Mucosa of gallbladder (tissue), 1 donor: ENCODE data around the gene RET. TPM values are rescaled to one million over a fixed set of nuclear protein-coding genes. Genes with fewer than 3 reads are reported as not detected.

Source experiments
- DNase-seq: peaks from one replicate; pipeline ENCODE4 v3.0.0-alpha.2; 2020; ENCODE audit warnings: low spot score
- total RNA-seq: library from RNA; stranded (reverse); gene quantifications from one replicate; pipeline ENCODE4 v1.2.1, GENCODE V29; 2021
- donor health status: DM: no; HTN: no; CAD: no.

RET gene
- total RNA-seq, 1 donor from 2014 or later = 1.6 TPM

GRCh38 chr10:43106256-43107091 is 29.6 kb downstream of the RET start:
- no peak for DNase-seq

DNA sequence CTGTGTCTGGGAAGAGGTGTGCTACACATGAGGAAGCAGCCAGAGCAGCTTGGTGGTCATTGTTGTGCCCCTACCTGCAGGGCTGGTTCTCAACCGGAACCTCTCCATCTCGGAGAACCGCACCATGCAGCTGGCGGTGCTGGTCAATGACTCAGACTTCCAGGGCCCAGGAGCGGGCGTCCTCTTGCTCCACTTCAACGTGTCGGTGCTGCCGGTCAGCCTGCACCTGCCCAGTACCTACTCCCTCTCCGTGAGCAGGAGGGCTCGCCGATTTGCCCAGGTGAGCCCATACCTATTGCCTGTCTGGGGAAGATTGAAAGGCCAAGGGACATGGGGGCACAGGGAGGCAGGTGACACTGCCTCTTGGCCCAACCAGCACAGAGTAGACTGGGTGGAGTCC is 32.1 kb downstream of the RET start:
- no peak for DNase-seq

- no peak for DNase-seq
These were observed 32.9 kb downstream of the RET start for GRCh38 chr10:43109671-43110249.

GRCh38 chr10:43110338-43111071 is 33.6 kb downstream of the RET start:
- peak; percentile 58 for DNase-seq

DNA sequence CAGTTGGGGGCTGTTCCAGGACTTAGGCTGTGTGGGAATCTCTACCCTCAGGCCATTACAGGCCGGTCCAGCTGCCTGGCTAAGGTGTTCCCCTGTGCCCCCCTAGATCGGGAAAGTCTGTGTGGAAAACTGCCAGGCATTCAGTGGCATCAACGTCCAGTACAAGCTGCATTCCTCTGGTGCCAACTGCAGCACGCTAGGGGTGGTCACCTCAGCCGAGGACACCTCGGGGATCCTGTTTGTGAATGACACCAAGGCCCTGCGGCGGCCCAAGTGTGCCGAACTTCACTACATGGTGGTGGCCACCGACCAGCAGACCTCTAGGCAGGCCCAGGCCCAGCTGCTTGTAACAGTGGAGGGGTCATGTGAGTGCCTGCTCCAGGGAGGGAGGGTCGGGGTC is 34.2 kb downstream of the RET start:
- no peak for DNase-seq

DNA sequence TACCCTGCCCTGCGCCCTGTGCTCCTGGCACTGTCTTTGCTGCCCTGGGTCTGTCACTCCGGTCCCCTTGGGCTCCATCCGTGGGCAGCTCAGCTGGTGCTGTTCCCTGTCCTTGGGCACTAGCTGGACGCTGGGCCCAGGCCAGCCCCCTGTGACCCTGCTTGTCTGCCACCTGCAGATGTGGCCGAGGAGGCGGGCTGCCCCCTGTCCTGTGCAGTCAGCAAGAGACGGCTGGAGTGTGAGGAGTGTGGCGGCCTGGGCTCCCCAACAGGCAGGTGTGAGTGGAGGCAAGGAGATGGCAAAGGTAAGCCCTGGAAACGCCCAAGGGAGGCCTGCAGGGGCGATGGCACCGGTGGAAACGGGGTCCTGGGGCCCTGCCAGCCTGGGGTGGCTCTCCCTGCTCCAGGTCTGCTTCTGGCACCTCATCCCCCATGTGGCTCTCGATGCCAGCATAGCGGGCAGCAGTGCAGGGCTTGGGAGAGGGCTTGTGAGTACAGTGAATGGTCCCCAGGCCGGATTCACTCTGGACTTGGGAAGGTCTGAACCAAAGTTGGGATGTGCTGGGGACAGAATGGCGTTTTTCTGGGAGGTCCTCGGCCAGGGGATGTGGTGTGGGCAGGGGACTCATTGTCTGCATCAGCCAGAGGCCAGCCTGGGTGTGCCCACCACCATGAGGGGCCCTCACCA is 35.2 kb downstream of the RET start:
- DNase-seq = no peak

- no peak for DNase-seq
These were observed 35.7 kb downstream of the RET start for GRCh38 chr10:43112608-43112961.

DNA sequence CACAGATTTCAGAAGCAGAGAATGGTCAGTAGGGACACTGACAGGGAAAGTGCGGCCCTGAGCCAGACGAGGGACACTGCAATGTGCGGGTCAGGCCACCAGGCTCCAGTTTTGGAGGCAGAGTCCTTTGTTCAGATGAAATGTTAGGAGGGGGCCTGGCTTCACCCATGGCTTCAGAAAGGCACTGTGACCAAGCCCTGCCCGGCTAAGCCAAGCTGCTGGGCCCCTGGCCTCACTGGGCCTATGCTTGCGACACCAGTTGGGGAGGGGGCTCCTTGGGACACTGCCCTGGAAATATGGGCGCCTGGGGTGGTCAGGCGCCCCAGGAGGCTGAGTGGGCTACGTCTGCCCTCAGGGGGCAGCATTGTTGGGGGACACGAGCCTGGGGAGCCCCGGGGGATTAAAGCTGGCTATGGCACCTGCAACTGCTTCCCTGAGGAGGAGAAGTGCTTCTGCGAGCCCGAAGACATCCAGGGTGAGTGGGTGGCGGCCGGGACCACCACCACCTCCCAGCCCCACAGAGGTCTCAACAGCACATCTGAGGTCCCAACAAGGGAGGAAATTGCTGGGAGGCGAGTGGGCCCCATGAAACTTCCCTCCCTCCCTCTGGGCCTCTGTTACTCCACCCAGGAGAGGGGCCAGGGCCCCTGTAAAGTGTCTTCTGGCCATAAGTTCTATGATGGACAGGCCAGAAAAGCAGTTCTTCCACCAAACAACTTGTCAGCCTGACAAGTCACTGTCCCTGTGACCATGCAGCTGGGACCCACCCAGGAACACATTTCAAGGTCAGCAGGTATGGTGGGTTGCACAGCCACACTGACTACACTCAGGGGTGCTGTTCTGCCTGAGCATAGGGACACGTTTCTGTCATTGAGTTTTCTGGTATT is 36.6 kb downstream of the RET start:
- no peak for DNase-seq

- DNase-seq = no peak
These were observed 37.3 kb downstream of the RET start for GRCh38 chr10:43114088-43114742.

- DNase-seq = no peak
These were observed 38.1 kb downstream of the RET start for GRCh38 chr10:43114743-43115611.

DNA sequence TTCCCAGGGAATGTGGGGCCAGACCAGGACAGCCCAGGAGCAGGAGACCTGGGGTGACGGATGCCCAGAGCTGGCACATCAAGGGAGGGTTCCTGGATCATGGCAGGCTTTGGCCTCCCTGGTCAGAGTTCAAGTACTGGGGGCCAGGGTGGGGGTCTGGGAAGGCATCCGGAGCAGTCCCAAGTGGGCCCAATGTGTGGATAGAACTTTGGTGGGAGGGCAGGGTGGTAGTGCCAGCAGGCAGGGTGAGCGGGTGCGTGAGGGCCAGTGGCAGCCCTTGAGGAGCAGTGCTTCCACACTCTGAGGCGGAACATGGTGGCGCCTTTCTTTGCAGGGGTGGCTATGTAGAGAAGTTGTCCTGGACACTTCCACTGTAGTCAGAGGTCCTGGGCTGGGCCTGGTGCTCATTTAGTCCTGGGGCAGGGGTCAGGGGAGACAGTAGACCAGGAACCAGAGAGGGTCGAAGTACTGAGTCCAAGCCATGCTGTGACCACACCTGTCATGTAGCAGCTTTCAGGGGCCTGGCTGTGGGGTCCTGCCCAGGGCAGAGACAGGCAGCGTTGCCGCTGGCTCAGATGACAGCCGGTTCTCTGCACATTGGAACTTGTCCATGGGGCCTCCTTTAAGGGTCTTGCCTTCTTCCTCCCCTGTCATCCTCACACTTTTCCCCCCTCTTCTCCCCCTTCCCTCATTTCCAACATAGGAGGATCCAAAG is 39.2 kb downstream of the RET start:
- DNase-seq = no peak

DNA sequence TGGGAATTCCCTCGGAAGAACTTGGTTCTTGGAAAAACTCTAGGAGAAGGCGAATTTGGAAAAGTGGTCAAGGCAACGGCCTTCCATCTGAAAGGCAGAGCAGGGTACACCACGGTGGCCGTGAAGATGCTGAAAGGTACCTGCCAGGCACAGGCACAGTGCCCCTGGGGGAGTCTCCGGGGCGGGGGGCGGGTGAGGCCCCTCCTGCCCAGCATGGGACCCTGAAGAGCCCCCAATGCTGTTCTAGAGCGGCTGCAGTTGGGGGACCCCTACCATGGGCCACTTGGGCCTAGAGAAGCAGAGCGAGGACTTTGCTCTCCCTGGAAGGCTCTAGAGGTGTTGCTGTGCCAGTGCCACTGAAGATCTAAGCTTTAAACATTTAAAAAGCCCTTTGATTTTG is 39.7 kb downstream of the RET start:
- DNase-seq = no peak

DNA sequence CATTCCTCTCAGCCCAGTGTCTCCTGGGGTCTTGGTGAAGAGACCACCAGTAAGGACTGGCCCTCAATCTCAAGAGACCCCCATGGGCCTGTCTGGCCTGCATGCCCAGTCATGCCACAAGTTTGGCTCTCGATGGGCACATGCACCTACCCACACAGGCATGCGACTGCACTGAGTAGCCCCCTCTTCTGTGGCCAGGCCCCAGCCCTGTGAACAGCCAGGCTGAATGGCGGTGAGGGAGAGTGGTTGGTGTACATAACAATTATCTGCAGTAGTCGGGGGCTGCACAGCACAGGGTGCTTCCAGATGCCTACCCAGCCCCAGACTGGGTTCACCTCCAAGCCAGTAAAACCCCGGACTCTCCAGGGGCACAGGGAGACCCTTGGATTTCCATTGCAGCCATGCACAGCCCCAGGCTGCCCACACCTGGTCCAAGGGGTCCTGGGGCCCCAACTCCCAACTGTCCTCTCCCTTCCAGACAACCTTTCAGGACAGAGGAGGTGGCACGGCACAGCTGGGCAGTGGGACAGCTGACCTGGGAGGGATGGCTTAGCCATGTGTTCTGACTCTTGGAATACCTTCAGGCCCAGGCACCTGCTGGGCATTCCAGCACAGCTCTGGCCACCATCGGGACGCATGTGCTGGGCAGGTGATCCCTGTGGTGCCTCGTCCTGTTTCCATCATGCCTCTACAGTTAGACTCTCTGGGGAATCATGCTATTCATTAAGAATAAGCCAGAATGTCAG is 40.3 kb downstream of the RET start:
- no peak for DNase-seq

DNA sequence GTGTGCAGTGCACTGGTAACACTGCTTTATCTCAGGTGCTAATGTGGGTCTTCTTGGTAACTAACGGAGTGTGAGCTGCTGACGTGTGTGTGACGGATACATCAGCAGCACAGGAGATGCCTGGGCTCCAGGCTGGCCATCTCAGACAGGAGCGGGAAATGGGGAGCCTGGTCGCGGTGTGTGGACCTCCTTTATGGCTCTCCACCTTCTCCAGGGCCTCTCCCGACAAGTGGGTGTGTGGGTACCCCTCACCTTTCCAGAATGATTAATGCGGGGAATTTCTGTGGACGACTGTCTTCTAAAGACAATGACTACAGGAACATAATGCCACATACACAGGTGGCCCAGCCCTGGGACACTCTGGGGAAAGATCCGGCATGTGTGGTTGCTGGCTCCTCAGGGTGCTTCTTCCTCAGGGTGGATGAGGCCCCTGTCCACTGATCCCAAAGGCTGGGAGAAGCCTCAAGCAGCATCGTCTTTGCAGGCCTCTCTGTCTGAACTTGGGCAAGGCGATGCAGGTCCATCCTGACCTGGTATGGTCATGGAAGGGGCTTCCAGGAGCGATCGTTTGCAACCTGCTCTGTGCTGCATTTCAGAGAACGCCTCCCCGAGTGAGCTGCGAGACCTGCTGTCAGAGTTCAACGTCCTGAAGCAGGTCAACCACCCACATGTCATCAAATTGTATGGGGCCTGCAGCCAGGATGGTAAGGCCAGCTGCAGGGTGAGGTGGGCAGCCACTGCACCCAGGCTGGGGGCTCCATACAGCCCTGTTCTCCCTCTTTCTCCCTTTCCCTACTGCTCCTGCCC is 41.1 kb downstream of the RET start:
- DNase-seq = no peak

- no peak for DNase-seq
These were observed 42.0 kb downstream of the RET start for GRCh38 chr10:43118631-43119415.

GRCh38 chr10:43119416-43120115 is 42.7 kb downstream of the RET start:
- DNase-seq = no peak
